ENCODE results near the gene WDR20. TPM values are rescaled to one million over a fixed set of nuclear protein-coding genes. Genes with fewer than 3 reads are reported as not detected.
A peak's percentile ranks its signal among the peaks of the same experiment; 100 is the strongest.
"Not testable (repeated sequence)": the region's sequence is repeated elsewhere in the genome, so short reads cannot be mapped to it uniquely, and the experiment has no call there.

The WDR20 gene
- total RNA-seq, 1 experiment from 2014 or later: 14.8 TPM

GRCh38 chr14:102131741-102132140 lies 8.0 kb upstream of the WDR20 start:
- no peak for DNase-seq (ENCODE audit: low spot score)

DNA sequence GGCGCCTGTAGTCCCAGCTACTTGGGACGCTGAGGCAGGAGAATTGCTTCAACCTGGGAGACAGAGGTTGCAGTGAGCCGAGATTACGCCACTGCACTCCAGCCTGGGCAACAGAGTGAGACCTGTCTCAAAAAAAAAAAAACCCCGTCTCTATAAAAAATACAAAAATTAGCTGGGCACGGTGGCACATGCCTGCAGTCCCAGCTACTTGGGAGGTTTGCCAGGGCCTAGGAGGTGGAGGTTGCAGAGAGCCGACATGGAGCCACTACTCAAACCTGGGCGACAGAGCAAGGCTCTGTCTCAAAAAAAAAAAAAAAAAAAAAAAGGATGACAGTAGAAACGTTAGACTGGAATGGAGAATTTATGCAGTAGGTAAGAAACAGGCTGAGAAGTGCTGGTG lies 5.7 kb upstream of the WDR20 start:
- DNase-seq (ENCODE audit: low spot score): not testable (repeated sequence)

DNA sequence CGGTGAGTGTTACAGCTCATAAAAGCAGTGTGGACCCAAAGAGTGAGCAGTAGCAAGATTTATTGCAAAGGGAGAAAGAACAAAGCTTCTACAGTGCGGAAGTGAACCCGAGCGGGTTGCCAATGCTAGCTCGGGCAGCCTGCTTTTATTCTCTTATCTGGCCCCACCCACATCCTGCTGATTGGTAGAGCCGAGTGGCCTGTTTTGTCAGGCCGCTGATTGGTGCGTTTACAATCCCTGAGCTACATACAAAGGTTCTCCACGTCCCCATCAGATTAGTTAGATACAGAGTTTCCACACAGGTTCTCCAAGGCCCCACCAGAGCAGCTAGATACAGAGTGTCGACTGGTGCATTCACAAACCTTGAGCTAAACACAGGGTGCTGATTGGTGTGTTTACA lies 5.0 kb upstream of the WDR20 start:
- not testable (repeated sequence) for DNase-seq (ENCODE audit: low spot score)

GRCh38 chr14:102135456-102135855 lies 4.2 kb upstream of the WDR20 start:
- not testable (repeated sequence) for DNase-seq (ENCODE audit: low spot score)

GRCh38 chr14:102138535-102138934 lies 1.2 kb upstream of the WDR20 start:
- no peak for DNase-seq (ENCODE audit: low spot score)

GRCh38 chr14:102138961-102139285 lies 774 bp upstream of the WDR20 start:
- peak; percentile 19 for DNase-seq (ENCODE audit: low spot score)

GRCh38 chr14:102140027-102140749 lies 491 bp downstream of the WDR20 start:
- no peak for DNase-seq (ENCODE audit: low spot score)

DNA sequence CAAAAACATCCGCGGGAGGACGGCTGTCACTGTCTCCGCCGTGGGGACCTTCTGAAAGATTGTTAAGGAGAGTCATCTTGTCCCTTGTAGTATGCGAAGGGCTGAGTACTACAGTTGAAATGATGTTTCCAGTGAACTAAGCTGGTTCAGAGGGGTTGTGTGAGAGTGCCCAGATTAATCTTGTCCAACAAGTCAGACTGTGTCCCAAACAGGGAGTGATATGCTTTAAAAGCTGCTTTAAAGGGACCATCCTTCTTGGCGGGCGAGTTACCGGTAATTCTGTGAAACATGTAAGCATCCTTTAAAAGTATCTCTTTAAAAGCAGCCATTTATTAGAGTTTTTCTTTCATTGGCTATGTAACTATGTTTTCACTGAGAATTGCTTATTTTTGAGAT lies 1.1 kb downstream of the WDR20 start:
- DNase-seq (ENCODE audit: low spot score): no peak

GRCh38 chr14:102141797-102142196 lies 2.1 kb downstream of the WDR20 start:
- no peak for DNase-seq (ENCODE audit: low spot score)

DNA sequence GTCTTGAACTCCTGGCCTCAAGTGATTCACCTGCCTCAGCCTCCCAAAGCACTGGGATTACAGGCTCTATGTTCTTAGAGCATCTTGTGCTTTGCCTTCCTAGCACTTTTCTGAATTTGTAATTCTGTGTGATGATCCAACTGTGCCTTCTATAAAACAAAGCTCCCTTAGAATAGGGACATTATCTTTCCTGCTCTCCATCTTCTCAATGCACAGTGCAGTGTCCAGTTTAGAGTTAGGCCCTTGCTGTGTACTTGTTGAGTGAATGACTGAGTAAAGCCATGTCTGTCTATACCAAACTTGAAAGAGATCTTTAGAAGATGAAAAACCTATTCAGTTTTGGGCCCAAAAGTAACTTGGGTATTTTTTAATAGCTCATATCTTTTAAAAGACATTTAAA lies 5.2 kb downstream of the WDR20 start:
- no peak for DNase-seq (ENCODE audit: low spot score)

GRCh38 chr14:102145395-102145794 lies 5.7 kb downstream of the WDR20 start:
- DNase-seq (ENCODE audit: low spot score): no peak

GRCh38 chr14:102146423-102146822 lies 6.7 kb downstream of the WDR20 start:
- no peak for DNase-seq (ENCODE audit: low spot score)

- no peak for DNase-seq (ENCODE audit: low spot score)
Measured at GRCh38 chr14:102150083-102150482, 10.4 kb downstream of the WDR20 start.

DNA sequence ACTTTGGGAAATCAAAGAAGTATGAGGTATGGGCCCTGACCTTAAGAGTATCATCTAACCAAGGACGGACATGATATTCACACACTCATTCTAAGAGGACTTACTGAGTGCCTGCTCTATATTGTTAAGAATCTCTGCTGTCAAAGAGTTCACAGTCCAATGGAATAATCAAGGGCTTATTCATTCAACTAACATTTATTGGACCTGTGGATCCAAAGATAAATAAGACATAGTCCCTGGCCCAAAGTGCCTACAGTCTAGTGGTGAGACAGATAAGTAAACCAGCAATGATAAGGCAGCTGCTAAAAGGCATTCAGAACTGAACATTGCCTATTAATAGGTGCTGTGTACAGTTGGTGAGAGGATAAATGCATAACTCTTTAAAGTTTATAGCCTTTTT lies 11.0 kb downstream of the WDR20 start:
- DNase-seq (ENCODE audit: low spot score): no peak

DNA sequence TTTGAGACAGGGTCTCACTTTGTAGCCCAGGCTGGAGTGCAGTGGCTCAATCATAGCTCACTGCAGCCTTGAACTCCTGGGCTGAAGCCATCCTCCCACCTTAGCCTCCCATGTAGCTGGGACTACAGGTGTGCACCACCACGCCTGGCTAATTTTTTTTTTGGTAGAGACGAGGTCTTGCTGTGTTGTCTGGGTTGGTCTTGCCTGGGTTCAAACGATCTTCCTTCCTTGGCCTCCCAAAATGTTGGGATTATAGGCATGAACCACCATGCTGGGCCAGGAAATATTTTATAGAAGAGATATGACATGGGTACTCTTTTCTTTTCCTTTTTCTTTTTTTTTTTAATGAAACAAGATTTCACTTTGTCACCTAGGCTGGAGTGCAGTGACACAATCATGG lies 11.7 kb downstream of the WDR20 start:
- not testable (repeated sequence) for DNase-seq (ENCODE audit: low spot score)

- DNase-seq (ENCODE audit: low spot score): no peak
Measured at GRCh38 chr14:102154121-102154520, 14.4 kb downstream of the WDR20 start.

DNA sequence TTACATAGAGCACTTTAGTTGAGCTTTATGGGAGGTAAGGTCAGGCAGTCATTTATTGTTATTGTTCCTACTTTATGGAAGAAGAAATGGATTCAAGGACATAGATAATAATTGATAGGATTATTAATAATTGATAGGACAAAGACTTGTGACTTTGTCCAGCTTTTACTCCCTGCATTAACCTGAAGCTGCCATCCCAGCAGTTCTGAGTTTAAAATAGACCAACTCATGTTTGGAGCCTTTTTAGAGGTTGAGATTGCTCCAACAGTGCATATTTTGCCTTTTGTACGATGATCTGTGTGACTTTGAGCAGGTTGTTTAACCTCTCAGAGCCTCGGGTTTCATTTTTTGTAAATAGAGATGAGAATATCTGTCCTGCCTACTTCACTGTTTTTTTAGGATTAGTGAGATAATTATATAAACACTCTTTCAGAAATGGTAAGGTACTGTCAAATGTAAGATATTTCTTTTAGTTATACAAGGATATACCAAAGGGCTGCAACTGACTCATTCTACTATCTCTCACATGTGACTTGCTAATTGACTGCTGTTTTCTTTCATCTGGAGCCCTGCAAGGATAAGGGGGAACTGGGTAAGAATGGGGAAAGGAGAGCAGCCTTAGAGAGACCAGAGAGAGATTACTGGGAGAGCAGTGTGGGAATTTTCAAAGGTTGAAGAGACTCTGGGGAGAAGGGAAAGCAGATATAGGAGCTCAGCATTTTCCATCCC lies 15.3 kb downstream of the WDR20 start:
- peak; percentile 30 for DNase-seq (ENCODE audit: low spot score)

DNA sequence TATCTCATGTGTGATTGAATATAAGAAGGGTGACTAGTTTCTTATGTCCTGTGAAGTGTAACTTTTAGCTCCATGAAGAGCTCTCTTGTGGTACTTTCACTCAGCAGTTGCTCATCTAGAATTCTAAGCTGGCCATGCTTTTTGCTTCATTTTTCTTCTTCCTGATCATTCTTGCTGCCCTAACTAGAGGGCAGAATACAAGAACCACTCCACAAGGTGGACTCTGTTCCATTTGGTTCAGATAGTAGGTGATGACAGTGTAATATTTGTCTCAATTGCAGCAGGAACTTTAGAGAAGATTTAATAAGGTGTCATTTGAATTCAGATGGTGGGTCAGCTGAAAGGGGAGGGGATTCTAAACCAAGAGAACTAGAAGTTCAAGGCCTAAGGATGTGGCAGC lies 17.6 kb downstream of the WDR20 start:
- DNase-seq (ENCODE audit: low spot score): no peak

DNA sequence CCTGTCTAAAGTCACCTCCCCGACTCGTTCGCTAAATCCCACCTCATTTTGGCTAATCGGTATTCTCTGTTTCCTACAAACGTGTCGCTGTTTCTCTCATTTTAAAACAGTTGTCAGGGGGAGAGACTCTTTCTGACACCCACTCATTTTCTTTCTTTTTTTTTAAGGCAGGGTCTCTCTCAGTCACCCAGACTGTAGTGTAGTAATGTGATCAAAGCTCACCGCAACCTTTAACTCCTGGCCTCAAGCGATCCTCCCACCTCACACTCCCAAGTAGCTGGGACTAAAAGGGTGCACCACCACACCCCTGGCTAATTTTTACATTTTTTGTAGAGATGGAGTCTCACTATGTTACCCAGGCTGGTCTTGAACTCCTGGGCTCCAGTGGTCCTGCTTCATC lies 19.1 kb downstream of the WDR20 start:
- no peak for DNase-seq (ENCODE audit: low spot score)

DNA sequence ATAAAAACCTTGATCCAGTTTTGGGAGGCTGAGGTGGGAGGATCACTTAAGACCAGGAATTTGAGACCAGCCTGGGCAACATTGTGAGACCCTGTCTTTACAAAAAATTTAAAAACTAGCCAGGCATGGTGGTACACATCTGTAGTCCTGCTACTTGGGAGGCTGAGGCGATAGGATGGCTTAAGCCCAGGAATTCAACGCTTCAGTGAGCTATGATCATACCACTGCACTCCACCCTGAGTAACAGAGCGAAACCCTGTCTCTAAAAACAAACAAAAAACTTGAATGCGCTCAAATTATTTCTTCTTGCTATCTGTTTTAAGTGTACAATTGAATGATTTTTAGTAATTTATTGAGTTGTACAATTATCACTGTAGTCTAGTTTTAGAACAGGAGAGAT lies 20.1 kb downstream of the WDR20 start:
- no peak for DNase-seq (ENCODE audit: low spot score)

DNA sequence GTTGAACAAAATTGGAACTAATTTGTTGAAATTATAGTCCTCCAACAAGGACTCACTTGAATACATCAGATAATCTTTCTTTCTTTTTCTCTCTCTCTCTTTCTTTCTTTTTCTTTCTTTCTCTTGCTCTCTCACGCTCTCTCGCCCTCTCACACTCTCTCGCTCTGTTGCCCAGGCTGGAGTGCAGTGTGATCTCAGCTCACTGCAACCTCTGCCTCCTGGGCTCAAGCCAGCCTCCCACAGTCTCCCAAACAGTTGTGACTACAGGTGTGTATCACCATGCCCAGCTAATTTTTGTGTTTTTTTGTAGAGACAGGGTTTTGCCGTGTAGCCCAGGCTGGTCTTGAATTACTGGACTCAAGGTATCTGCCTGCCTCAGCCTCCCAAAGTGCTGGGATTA lies 22.8 kb downstream of the WDR20 start:
- DNase-seq (ENCODE audit: low spot score): no peak

DNA sequence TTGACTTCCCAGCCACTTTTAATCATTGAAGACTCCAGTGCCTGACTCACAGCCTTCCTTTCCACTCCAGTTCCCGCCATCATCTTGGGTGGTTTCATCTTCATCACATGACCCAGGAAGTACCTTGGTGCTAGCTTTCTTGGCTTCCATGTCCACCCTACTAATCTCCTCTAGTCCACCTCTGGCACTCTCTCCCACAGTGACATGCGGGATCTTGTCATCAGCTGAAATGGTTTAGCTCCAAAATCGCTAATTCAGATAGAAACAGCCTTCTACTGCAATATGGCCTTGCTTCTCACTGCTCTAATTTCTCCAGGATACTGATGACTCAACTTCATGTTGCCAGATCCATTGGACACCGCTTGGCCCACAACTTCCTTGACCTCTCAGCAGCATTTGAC lies 24.5 kb downstream of the WDR20 start:
- DNase-seq (ENCODE audit: low spot score): peak; percentile 11

GRCh38 chr14:102164965-102165364 lies 25.3 kb downstream of the WDR20 start:
- DNase-seq (ENCODE audit: low spot score): no peak

DNA sequence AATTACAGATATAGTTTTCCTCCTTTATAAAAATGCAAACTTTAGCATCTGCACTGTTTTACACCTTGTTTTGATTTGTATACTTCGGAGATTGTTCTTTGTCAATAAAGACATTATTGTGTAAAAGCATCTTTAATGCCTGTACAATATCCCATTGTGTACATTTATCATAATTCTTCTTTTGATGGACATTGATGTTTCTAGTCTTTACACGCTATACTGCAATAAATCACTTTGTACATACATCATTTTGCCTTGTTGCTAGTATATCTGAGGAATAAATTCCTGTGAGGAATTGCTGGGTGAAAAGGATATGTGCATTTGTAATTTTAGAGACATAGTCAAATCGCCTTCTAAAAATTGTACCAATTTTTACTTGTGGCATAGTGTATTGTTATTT lies 30.4 kb downstream of the WDR20 start:
- DNase-seq (ENCODE audit: low spot score): no peak

Measured in A172 (cell line).